HEK293 (cell line): ENCODE measurements around the gene ZEB2.
A peak's percentile ranks its signal among the peaks of the same experiment; 100 is the strongest.
"Not testable (repeated sequence)": the region's sequence is repeated elsewhere in the genome, so short reads cannot be mapped to it uniquely, and the experiment has no call there.

Source experiments
- CTCF ChIA-PET: fragments of 350-600 bp; formaldehyde crosslinking; extraction: SDS; loops from one replicate; lab custom pipeline; 2021; ENCODE audit warnings: antibody characterized with exemption; lab: Yijun Ruan, JAX
- POLR2A ChIA-PET: fragments of 300-600 bp; formaldehyde crosslinking; extraction: SDS; loops from one replicate; lab custom pipeline; 2020; ENCODE audit warnings: antibody characterized with exemption, inconsistent platforms; lab: Yijun Ruan, JAX
- H3K27ac ChIP-seq: fragments of 200-500 bp; sonication (Bioruptor generic); 2 replicates; pipeline ENCODE4 v1.5.1; 2014; ENCODE audit warnings: low read depth, low read length, control low read depth, inconsistent platforms; ENCODE audit errors: extremely low read depth
- H3K36me3 ChIP-seq, 2 experiments: fragments of 200-500 bp in 1 of 2; sonication (Bioruptor generic) in 1 of 2; 1 replicate in 1 of 2; 2 replicates in 1 of 2; pipeline ENCODE4 v1.5.1; 2014 to 2017; ENCODE audit warnings: inconsistent platforms in 2 of 2, low read length in 2 of 2; ENCODE audit not compliant: control insufficient read depth in 2 of 2, insufficient read depth in 1 of 2
- H3K4me1 ChIP-seq: fragments of 200-500 bp; sonication (Bioruptor generic); 2 replicates; pipeline ENCODE4 v1.5.1; 2014; ENCODE audit warnings: mild to moderate bottlenecking, low read length, inconsistent platforms; ENCODE audit not compliant: control insufficient read depth, insufficient read depth
- H3K4me3 ChIP-seq: 2 replicates; pipeline ENCODE4 v1.5.1; 2011; ENCODE audit warnings: low read depth, mild to moderate bottlenecking, control low read depth, low read length, moderate library complexity
- H3K9me3 ChIP-seq: fragments of 200-500 bp; sonication (Bioruptor generic); 2 replicates; pipeline ENCODE4 v1.5.1; 2014; ENCODE audit warnings: low read depth, low read length, inconsistent platforms; ENCODE audit not compliant: control insufficient read depth, insufficient read depth
- BCL11A ChIP-seq: fragments of 450-650 bp; formaldehyde crosslinking; IDR thresholded peaks from 2 replicates; pipeline ENCODE4 v1.5.1; 2016; ENCODE audit warnings: low read depth, missing biosample characterization, missing genetic modification characterization
- GFI1B ChIP-seq: fragments of 450-650 bp; formaldehyde crosslinking; IDR thresholded peaks from 2 replicates; pipeline ENCODE4 v1.5.1; 2016; ENCODE audit warnings: missing biosample characterization, missing genetic modification characterization
- GLI4 ChIP-seq: fragments of 450-650 bp; formaldehyde crosslinking; IDR thresholded peaks from 2 replicates; pipeline ENCODE4 v1.5.1; 2016; ENCODE audit warnings: missing biosample characterization, missing genetic modification characterization
- GLIS2 ChIP-seq: fragments of 450-650 bp; formaldehyde crosslinking; IDR thresholded peaks from 2 replicates; pipeline ENCODE4 v1.5.1; 2016; ENCODE audit warnings: missing biosample characterization, missing genetic modification characterization
- HOXC10 ChIP-seq: sonication (generic); formaldehyde crosslinking; IDR thresholded peaks from 2 replicates; pipeline ENCODE4 v1.8.1; 2023; ENCODE audit warnings: mild to moderate bottlenecking, missing genetic modification reagents
- HOXD13 ChIP-seq: sonication (generic); formaldehyde crosslinking; IDR thresholded peaks from 2 replicates; pipeline ENCODE4 v1.8.0; 2022; ENCODE audit warnings: missing genetic modification reagents, borderline replicate concordance
- KLF17 ChIP-seq: fragments of 450-650 bp; formaldehyde crosslinking; IDR thresholded peaks from 2 replicates; pipeline ENCODE4 v1.5.1; 2016; ENCODE audit warnings: missing biosample characterization, missing genetic modification characterization
- ZBTB1 ChIP-seq: fragments of 450-650 bp; formaldehyde crosslinking; IDR thresholded peaks from 2 replicates; pipeline ENCODE4 v1.5.1; 2016; ENCODE audit warnings: missing biosample characterization, missing genetic modification characterization
- ZBTB17 ChIP-seq: fragments of 450-650 bp; formaldehyde crosslinking; IDR thresholded peaks from 2 replicates; pipeline ENCODE4 v1.5.1; 2016; ENCODE audit warnings: missing biosample characterization, missing genetic modification characterization
- ZFHX2 ChIP-seq: fragments of 450-650 bp; formaldehyde crosslinking; conservative IDR thresholded peaks from 2 replicates; pipeline ENCODE4 v1.5.1; 2016; ENCODE audit warnings: missing biosample characterization, missing genetic modification characterization
- ZFP3 ChIP-seq: fragments of 450-650 bp; formaldehyde crosslinking; IDR thresholded peaks from 2 replicates; pipeline ENCODE4 v1.5.1; 2016; ENCODE audit warnings: low read depth, missing biosample characterization, missing genetic modification characterization
- ZFP37 ChIP-seq: fragments of 450-650 bp; formaldehyde crosslinking; IDR thresholded peaks from 2 replicates; pipeline ENCODE4 v1.5.1; 2016; ENCODE audit warnings: missing biosample characterization, missing genetic modification characterization
- ZNF138 ChIP-seq: fragments of 450-650 bp; formaldehyde crosslinking; IDR thresholded peaks from 2 replicates; pipeline ENCODE4 v1.5.1; 2016; ENCODE audit warnings: missing biosample characterization, missing genetic modification characterization, borderline replicate concordance
- ZNF155 ChIP-seq: fragments of 450-650 bp; formaldehyde crosslinking; IDR thresholded peaks from 2 replicates; pipeline ENCODE4 v1.5.1; 2016; ENCODE audit warnings: missing biosample characterization, missing genetic modification characterization
- ZNF248 ChIP-seq: fragments of 450-650 bp; formaldehyde crosslinking; IDR thresholded peaks from 2 replicates; pipeline ENCODE4 v1.5.1; 2017; ENCODE audit warnings: missing biosample characterization, missing genetic modification characterization
- ZNF335 ChIP-seq: fragments of 450-650 bp; formaldehyde crosslinking; conservative IDR thresholded peaks from 2 replicates; pipeline ENCODE4 v1.5.1; 2016; ENCODE audit warnings: missing biosample characterization, missing genetic modification characterization
- ZNF354C ChIP-seq: fragments of 450-650 bp; formaldehyde crosslinking; IDR thresholded peaks from 2 replicates; pipeline ENCODE4 v1.5.1; 2016; ENCODE audit warnings: missing biosample characterization, missing genetic modification characterization, low read depth, borderline replicate concordance
- ZNF366 ChIP-seq: fragments of 450-650 bp; formaldehyde crosslinking; conservative IDR thresholded peaks from 2 replicates; pipeline ENCODE4 v1.5.1; 2016; ENCODE audit warnings: missing biosample characterization, missing genetic modification characterization
- ZNF394 ChIP-seq: fragments of 450-650 bp; formaldehyde crosslinking; IDR thresholded peaks from 2 replicates; pipeline ENCODE4 v1.5.1; 2016; ENCODE audit warnings: missing biosample characterization, missing genetic modification characterization, mild to moderate bottlenecking, moderate library complexity, borderline replicate concordance
- ZNF510 ChIP-seq: fragments of 450-650 bp; formaldehyde crosslinking; IDR thresholded peaks from 2 replicates; pipeline ENCODE4 v1.5.1; 2018; ENCODE audit warnings: mild to moderate bottlenecking, missing genetic modification characterization, missing biosample characterization; ENCODE audit not compliant: insufficient replicate concordance
- ZNF639 ChIP-seq: fragments of 450-650 bp; formaldehyde crosslinking; IDR thresholded peaks from 2 replicates; pipeline ENCODE4 v1.5.1; 2016; ENCODE audit warnings: missing biosample characterization, missing genetic modification characterization
- ZNF660 ChIP-seq: fragments of 450-650 bp; IDR thresholded peaks from 2 replicates; pipeline ENCODE4 v1.5.1; 2018; ENCODE audit warnings: missing biosample characterization, mild to moderate bottlenecking, missing genetic modification characterization
- ZNF664 ChIP-seq: fragments of 450-650 bp; formaldehyde crosslinking; IDR thresholded peaks from 2 replicates; pipeline ENCODE4 v1.5.1; 2016; ENCODE audit warnings: missing biosample characterization, missing genetic modification characterization
- ZSCAN30 ChIP-seq: fragments of 450-650 bp; IDR thresholded peaks from 2 replicates; pipeline ENCODE4 v1.5.1; 2018; ENCODE audit warnings: missing biosample characterization, mild to moderate bottlenecking, missing genetic modification characterization, moderate library complexity
- ZSCAN4 ChIP-seq: fragments of 450-650 bp; formaldehyde crosslinking; IDR thresholded peaks from 2 replicates; pipeline ENCODE4 v1.5.1; 2017; ENCODE audit warnings: missing biosample characterization, missing genetic modification characterization
- TF ChIP-seq, protein P1 (sequence below): fragments of 450-650 bp; formaldehyde crosslinking; IDR thresholded peaks from 2 replicates; pipeline ENCODE4 v1.5.1; 2016; ENCODE audit warnings: missing biosample characterization, missing genetic modification characterization
- TF ChIP-seq, protein P2 (sequence below): fragments of 450-650 bp; formaldehyde crosslinking; IDR thresholded peaks from 2 replicates; pipeline ENCODE4 v1.5.1; 2016; ENCODE audit warnings: missing biosample characterization, missing genetic modification characterization

ZEB2 gene

DNA sequence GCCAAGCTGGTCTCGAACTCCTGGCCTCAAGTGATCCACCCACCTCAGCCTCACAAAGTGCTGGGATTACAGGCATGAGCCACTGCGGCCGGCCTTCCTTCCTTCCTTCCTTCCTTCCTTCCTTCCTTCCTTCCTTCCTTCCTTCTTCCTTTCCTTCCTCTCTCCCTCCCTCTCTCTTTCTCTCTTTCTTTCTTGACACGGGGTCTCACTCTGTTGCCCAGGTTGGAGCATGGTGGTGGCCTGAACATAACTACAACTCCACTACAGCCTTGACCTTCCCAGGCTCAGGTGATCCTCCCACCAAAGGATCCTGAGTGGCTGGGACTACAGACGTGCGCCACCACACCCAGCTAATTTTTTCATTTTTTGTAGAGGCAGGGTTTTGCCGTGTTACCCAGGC lies 155.7 kb downstream of the ZEB2 start:
- POLR2A ChIA-PET, H3K36me3 ChIP-seq, H3K9me3 ChIP-seq, H3K4me3 ChIP-seq, H3K27ac ChIP-seq, CTCF ChIA-PET, H3K4me1 ChIP-seq: not testable (repeated sequence)
- peak; percentile 59 for TF ChIP-seq ZNF366 (tag by site-specific recombination)

DNA sequence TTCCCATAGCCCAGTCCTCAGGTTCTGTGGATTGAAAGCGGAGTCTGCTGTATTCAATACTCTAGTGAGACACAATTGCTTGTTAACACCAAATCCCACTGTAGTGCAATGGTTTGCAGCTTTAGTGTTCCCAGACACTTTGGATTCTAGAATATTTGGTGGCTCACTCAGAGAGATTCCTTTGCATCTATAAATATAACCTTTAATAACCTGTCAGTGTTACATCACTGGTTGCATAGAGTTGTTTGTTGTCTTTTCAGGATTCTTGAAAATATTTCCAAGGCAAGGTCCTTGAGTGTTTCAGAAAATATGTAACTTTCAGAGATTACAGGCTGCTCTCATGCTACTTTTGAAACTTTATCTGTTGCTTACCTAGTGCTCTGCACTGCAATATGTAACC lies 157.5 kb downstream of the ZEB2 start:
- CTCF ChIA-PET = no interaction called here
- H3K4me1 ChIP-seq = no peaks in the 10 kb centered on the region
- no peaks in the 10 kb centered on the region for H3K36me3 ChIP-seq
- no peak overlapping the region for H3K27ac ChIP-seq
- POLR2A ChIA-PET = no interaction called here
- no peak overlapping the region for H3K4me3 ChIP-seq
- no peaks in the 10 kb centered on the region for H3K9me3 ChIP-seq
- no peak for TF ChIP-seq GLI4 (tag by site-specific recombination)
- no peak for TF ChIP-seq ZNF354C (tag by site-specific recombination)
- TF ChIP-seq ZSCAN4 (tag by site-specific recombination) = no peak
- no peak for TF ChIP-seq ZNF335 (tag by site-specific recombination)
- no peak for TF ChIP-seq ZNF660
- no peak for TF ChIP-seq ZFP37 (tag by site-specific recombination)
- no peak for TF ChIP-seq KLF17 (tag by site-specific recombination)
- no peak for TF ChIP-seq ZNF155 (tag by site-specific recombination)
- no peak for TF ChIP-seq ZBTB1 (tag by site-specific recombination)
- TF ChIP-seq, protein P1, sequence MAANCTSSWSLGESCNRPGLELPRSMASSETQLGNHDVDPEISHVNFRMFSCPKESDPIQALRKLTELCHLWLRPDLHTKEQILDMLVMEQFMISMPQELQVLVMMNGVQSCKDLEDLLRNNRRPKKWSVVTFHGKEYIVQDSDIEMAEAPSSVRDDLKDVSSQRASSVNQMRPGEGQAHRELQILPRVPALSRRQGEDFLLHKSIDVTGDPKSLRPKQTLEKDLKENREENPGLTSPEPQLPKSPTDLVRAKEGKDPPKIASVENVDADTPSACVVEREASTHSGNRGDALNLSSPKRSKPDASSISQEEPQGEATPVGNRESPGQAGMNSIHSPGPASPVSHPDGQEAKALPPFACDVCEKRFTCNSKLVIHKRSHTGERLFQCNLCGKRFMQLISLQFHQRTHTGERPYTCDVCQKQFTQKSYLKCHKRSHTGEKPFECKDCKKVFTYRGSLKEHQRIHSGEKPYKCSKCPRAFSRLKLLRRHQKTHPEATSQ (tag by site-specific recombination) = no peak

- H3K27ac ChIP-seq = no peak overlapping the region
- no peak overlapping the region for H3K4me3 ChIP-seq
- H3K4me1 ChIP-seq = no peaks in the 10 kb centered on the region
- POLR2A ChIA-PET = no interaction called here
- no peaks in the 10 kb centered on the region for H3K9me3 ChIP-seq
- CTCF ChIA-PET = no interaction called here
- no peaks in the 10 kb centered on the region for H3K36me3 ChIP-seq
- TF ChIP-seq ZNF664 (tag by site-specific recombination) (no peak), GLIS2 (tag by site-specific recombination) (no peak), ZFP3 (tag by site-specific recombination) (no peak), ZNF394 (tag by site-specific recombination) (no peak), HOXC10 (no peak), ZNF335 (tag by site-specific recombination) (no peak), ZSCAN30 (tag by site-specific recombination) (no peak), GFI1B (tag by site-specific recombination) (no peak), ZNF138 (tag by site-specific recombination) (no peak), HOXD13 (no peak), ZBTB17 (tag by site-specific recombination) (no peak), ZNF248 (tag by site-specific recombination) (no peak), ZNF510 (tag by site-specific recombination) (no peak), ZFHX2 (tag by site-specific recombination) (no peak), ZNF155 (tag by site-specific recombination) (no peak), ZNF639 (tag by site-specific recombination) (no peak), BCL11A (no peak)
- TF ChIP-seq, protein P2, sequence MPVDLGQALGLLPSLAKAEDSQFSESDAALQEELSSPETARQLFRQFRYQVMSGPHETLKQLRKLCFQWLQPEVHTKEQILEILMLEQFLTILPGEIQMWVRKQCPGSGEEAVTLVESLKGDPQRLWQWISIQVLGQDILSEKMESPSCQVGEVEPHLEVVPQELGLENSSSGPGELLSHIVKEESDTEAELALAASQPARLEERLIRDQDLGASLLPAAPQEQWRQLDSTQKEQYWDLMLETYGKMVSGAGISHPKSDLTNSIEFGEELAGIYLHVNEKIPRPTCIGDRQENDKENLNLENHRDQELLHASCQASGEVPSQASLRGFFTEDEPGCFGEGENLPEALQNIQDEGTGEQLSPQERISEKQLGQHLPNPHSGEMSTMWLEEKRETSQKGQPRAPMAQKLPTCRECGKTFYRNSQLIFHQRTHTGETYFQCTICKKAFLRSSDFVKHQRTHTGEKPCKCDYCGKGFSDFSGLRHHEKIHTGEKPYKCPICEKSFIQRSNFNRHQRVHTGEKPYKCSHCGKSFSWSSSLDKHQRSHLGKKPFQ (tag by site-specific recombination) = no peak
Measured at GRCh38 chr2:144361742-144362141, 158.2 kb downstream of the ZEB2 start.
